H4 (cell line): ENCODE results near the gene CCR7. TPM values are rescaled to one million over a fixed set of nuclear protein-coding genes. Genes with fewer than 3 reads are reported as not detected.
"Not testable (repeated sequence)": the region's sequence is repeated elsewhere in the genome, so short reads cannot be mapped to it uniquely, and the experiment has no call there.

Source experiments
- DNase-seq: peaks from one replicate; pipeline ENCODE4 v3.0.0-alpha.2; 2015; ENCODE audit warnings: low spot score
- total RNA-seq: library from RNA; depleted of rRNA; stranded (reverse); fragments of >200 nt; shearing (Covaris generic); gene quantifications from 2 replicates; pipeline ENCODE4 v1.2.3, GENCODE V29; 2014

The CCR7 gene
- total RNA-seq, 1 experiment from 2014 or later = not detected

DNA sequence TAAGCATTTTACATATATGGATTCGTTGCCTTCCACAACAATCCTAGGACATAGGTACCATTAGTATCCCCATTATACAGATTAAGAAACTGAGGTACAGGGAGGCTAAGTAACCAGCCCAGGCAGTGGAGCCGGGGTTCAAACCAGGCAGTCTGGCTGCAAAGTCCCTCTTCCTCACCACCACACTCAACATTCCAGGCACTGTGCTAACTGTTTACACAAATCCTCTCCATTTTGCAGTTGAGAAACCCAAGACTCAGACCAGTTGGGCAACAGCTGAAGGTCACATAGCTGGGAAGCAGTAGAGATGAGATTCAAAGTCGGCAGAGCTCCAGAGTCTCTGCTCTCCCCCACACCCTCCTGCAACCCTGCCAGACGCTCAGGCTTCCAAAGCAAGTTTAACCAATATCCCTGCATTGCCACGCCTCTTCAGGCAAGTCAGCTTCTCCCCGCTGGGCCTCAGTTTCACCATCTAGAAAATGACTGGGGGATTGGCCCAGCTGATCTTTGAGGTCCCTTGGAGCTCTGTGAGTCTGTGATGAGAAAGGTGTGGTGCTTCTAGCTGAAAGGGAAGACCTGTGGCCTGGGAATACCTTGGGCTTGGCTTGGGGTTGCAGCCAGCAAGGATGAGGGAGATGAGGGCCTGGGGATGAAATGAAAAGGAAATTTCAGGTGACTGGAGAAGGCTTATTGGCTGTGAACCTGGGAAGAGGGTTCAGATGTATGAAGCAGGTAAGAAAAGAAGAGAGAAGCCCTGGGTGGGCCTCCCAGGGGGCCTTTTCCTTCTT, 14.0 kb downstream of the CCR7 start:
- DNase-seq = peak; percentile 87

DNA sequence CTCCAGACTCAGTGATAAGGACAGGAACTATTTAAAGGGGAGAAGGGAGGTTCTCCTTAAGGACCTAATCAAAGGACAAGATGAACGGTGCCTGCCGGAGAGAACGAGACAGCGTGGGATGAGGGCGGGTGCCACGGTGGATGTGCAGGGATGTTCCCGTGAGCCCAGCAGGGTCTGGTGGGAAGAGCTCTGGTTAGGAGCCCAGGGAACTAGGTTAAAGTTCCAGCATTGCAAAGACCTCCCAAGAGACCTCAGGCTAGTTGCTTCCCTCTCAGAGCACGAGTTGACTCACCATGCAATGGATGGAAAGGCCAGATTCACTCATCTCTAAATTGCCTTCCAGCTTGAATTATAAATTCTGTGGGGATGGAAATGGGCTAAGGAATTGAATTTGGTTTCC, 14.7 kb downstream of the CCR7 start:
- peak; percentile 43 for DNase-seq

DNA sequence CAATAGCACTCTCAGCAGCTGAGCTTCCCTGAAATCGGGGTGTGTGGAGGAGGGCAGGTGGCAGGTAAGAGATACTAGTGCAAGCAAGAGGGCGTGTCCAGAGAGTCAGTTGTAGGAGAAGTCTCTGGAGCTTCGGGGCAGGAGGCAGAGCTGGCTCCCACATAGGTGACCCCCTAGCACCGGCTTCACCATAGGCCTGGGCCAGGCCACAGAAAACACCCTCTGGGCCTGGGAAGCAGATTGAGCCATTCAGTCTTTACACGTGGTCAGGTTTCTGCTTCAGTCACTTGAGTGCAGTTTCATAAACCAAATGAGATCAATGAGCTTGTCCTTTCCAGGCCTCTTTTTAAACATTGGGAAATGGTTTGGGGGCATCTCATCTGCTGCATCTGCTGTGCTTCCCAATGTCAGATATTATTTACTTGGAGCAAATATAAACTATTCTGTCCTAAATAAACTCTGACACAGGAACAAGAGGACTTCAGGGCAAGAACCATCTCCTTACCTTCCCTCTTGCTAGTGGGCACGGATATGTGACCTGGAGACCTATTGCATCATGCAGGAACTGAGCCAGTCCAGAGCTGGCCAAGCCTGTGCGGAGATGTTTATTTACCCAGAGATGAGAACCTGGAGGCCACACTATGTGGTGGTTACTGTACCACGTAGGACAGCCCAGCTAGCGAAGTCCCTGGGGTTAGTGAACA, 16.1 kb downstream of the CCR7 start:
- peak; percentile 79 for DNase-seq

DNA sequence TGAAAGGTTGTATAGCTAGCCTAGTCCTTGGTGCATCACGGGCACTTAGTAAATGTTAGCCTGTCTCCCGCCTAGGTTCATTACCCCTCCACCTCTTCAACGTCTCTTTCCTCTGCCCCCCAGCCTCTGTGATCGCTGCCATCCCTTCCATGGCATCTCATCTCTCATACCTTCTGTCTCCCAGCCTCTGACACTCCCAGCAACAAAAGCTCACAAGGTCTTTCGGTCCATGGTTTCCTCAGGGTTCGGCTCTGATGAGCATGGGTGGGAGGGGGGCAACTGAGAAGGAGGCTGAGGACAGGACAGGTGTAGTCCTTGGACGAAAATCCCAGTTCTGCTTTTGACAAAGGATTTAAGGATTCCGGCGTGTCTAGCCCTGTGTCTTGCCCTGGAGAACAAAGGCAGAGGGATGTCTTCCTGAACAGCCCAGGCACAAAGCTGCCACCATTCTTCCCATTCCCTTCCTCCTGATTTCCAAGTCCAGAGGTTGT, 16.7 kb downstream of the CCR7 start:
- no peak for DNase-seq

DNA sequence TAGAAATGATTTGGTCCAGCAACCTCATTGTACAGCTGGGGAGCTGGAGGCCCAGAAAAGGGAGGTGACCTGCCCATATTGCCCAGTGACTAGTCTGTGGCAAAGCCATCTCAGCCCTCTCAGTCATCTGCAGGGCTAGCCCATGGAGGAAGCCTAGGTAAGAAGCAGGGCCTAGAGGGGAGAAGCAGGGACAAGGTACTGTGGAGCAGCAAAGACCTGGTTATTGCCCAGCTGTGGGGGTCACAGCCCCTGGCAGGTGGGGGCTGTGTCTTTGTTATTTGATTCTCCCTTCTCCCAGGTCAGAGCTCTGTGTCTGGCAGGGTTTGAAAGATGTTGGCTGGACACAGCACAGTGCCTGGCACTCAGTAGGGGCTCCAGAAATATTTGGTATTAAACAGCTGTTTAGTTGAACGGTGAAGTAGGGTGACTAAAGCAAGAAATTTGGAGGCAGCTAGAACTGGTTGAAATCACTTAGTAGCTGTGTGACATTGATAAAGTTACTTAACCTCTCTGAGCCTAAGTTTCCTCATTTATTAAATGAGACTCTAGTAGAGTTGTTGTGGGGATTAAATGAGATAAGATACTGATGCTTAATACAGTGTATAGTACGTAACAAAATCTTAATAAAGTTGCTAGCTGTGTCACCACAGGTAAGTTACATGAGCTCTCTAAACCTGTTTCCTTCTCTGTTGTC, 17.3 kb downstream of the CCR7 start:
- DNase-seq = no peak

DNA sequence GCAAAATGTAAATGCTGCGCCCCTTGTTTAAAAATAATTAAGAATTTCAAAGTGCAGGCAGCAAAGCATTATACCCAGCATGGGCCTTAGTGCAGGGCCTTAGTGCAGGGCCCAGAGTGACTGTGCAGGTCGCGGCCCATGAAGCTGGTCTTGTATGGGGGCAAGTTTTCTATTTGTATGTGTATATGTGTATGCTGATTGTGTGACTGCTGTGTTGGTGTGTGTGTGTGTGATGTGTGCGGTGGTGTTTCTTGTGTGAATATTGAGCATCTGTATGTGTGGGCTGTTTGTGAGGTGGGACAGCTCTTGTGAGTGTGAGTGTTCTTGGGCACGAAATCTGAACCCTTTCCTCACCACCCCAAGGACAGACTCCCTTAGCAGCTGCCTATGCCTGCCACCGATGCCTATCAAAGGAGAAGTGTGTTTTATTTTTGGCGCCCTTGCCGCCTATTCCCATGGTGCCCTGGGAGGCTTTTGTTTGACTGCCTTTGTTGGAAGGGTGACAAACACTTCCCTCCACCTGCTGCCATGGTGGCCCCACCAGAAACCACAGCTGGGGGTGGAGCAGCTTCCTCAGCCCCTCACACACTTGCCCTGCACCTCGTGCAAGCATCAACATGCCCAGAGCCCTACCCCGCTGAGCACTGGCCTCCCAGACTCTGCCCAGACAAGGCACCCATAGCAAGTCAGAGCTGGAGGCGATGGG, 18.0 kb downstream of the CCR7 start:
- peak; percentile 57 for DNase-seq

DNA sequence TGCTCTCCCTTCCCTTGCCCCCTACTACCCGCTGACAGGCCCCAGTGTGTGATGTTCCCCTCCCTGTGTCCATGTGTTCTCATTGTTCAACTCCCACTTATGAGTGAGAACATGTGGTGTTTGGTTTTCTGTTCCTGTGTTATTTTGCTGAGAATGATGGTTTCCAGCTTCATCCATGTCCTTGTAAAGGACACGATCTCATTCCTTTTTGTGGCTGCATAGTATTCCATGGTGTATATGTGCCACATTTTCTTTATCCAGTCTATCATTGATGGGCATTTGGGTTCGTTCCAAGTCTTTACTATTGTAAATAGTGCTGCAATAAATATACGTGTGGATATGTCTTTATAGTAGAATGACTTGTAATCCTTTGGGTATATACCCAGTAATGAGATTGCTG, 18.8 kb downstream of the CCR7 start:
- DNase-seq = not testable (repeated sequence)

DNA sequence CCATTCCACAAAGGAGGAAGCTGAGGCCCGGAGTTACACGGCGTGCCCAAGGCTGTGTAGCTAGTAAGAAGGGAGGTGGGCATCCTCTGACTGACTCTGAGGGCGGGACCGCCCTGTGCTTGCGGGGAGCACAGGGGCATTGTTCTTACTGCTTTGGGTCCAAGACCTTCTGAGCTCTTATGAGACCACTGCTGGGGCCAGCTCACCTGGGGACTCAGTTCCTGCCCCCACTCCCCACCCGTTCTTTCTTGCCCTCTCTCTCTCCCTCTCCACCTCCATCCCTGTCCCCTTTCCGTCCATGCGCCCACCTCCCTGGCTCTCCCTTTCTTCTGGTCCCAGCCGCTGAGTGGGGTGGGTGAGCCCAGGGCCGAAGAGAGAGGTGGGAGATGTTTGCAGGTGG, 19.6 kb downstream of the CCR7 start:
- no peak for DNase-seq

DNA sequence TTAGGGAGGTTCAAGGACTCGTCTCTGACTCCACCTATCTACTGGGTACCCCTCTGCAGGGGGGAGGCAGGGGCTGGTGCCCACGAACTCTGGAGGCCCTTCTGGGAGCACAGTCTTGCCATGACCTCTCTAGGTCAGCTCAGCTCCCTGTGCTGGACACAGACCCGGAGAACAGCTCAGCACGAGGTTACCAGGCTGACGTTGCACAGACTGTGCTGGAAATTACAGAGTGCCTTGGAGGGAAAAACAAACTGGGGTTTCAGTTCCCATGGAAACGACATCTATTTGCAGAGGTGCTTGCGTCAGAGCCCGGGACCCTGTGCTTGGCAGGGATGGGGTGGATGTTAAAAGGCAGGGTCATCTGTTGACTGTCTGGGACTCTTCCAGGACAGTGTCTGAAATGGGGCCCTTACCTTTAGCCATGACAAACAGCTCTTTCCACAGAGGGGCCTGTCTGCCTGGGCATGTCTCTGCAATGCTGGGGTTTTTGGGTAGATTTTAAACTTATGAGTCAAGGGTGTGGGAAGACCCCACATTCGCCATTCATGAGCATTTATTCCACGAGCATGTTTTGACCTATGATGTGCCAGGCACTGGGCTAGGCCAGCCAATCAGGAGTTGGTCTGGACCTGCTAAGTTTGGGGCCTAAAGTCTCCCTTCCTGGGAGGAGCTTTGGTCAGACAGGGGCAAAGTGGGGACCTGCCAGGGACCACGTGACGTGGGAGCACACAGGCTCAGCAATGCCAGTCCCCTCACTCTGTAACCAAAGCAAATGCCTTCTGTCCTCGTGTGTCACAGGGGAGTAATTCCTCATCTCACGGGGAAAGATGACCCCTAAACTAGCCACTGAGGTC, 22.5 kb downstream of the CCR7 start:
- DNase-seq = no peak

DNA sequence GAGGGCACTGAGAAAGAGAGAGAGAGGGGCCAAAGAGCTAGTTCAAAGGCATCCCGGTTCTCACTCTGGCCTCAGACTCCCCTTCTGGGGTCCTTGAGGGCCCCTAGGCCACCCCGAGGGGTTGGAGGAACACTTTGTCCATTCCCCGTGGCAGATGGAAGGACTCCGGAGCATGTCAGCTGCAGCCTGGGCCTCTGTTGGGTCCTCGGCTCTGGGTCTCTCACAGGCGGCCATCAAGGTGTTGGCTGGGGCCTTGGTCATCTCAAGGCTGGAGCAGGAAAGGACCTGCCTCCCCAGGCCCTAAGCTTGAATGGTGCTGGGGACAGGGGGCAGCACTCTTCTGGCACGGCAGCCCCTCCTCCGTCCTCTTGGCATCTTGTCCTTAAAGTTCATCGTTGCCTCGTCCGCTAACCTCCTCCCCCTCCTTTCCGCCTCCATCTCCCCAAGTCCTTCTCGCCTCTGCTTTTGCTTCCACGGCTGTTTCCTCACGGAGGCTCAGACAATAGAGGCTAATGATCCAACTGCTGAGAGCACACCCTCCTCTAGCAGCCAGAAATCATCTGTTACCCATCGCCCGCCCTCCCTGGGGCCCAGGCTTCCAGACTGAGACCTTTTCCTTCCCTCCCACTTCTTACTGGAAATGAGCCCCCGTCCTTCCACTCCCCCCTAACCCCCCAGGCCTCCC, 23.3 kb downstream of the CCR7 start:
- no peak for DNase-seq

DNA sequence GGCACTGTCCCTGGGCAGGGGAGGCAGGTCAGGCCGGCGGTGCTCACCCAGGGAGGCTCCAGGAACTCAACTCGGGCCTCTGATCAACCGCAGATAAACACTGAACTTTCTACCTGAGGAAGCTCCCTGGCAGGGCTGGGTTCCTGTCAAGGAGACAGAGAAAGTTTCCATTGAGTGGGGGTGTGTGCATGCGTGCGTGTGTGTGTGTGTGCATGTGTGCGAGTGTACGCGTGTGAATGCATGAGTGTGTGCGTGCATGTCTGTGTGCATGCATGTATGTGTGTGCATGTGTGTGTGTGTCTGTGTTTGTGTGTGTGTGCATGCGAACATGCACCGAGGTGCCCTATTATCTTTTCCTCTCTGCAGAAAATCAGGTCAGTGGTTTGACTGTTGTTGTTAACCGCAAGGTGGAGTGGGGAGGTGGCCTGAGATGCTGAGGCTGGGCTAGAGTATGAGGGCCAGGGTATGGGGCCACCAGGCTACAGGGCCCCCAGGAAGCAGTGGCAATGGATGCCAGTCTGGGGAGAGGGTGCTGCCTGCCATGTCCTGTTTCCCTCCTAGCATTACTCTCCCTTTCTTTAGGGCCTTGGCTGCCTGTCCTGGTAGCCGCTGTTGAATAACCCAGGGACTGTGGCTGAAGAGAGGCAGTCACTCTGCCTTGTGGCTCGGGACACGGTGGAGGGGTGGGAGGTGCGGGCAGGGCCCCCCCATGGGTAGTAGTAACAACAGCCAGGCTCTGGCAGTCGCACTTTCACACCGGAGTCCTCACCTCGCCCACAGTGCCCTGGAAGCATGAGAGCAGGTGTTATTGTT, 24.0 kb downstream of the CCR7 start:
- no peak for DNase-seq

DNA sequence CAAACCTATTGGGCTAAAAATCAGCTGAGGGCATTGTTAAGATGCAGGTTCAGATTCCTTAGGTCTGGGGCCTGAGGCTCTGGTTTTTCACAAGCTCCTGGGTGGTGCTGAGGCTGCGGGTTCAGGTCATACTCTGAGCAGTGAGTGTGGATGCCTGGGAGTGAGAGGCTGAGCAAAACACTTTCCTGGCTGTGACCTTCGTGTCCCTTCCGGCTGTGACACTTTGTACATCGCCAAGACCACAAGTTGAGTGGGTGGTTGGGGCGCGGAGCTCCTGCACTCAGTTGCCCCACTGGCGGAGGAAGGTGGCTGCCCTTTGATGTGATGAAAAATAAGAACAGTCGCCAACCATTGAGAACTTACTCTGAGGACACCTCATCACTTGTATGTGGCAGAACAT, 24.8 kb downstream of the CCR7 start:
- DNase-seq = no peak

DNA sequence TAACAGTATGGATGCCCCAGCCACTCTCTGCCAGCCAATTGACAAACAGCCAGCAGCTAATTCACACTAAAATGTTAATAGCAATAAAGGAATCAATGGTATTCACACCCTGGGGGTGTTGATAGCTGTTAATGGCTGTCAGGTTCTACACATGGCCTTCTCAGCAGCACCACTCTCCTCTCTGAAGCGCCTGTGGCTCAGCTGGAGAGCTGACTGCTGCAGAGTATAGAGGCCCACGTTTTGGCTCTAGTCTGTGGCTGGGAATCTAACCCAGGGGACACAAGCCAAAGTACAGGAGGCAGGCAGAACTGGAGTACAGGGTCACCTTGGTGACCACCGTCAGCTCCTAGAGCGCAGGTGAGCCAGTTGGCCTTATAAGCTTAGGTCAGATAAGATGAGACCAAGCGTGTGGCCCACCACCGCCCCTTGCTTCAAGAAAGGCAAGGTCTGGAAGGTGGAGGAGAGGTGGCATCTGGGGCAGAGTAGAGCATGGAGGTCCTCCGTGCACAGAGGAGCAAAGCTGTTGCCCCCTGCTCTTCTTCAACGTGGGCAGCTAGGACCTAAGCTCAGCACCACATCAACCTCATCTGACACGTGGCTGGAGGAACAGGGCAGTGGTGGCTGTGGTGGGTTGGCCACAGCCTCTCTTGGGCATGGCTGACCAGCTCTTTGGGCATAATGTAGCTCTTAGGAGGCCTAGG, 25.4 kb downstream of the CCR7 start:
- no peak for DNase-seq

DNA sequence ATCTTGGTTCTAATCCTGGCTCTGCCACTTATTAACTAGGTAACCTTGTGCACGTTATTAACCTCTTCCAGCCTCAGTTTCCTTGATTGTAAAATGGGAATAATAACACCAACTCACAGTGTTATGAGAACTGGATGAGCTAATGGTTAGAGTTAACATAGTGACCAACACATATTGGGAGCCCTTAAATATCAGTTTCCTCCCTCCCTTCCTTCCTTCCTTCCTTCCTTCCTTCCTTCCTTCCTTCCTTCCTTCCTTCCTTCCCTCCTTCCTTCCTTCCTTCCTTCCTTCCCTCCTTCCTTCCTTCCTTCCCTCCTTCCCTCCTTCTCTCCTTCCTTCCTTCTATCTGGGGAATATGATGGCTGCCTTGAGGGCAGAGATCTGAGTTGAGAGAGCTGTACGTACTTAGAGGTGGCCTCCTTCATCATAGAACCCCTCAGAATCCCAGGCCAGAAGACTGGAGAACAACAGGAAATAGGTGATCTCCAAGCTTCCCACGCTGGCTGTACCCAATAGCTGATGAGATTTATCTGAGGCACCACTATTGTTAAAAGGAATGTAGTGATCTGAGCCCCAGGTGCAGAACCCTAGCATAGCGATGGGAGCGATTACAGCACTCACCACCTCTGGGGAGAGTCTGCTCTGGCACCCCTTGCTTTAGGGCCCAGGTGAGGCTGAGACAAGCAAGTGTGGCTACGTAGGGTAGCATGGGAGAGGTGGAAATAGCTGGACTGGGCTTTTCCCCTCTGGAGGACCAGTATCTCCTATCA, 26.2 kb downstream of the CCR7 start:
- no peak for DNase-seq

DNA sequence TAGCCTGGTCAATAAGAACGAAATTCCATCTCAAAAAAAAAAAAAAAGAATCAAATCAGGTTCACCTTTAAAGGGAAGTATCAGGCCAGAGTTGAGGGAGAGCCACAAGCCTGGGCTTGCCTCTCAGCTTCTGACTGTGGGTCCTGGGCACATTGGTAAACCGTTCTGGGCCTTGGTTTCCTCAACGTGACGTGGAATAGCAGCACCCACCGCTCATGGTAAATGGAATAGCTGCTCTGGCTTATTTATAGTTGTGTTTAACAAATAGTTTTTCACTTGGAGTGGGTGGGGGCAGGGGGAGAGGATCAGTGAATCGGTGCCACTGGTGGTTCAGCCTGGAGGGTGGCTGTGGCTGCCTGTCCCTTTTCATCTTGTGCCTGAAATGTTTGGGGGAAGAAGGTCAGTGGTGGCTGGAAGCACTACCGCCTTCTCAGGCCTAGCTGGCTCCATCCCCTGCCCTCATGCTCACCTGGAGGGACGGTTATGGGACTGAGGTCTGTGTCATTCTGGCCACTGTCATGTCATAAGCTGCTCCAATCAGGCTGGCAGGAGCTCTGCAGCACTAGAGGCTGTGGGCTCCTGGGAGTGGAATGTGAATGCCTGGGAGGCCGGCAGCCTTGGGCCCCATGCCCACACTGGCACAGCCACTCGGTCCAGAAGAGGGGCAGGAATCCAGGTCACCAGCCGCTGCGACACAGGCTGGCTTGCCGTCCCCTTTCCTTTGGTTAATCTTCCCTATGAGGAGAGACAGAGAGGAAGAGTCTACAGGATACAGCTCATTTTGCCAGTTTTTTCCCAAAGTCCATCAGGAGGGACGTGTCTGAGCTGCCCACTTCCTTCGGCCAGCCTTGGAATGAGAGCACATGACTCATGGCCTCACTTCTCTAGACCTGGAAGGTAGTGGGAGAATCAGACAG, 27.0 kb downstream of the CCR7 start:
- DNase-seq = no peak

DNA sequence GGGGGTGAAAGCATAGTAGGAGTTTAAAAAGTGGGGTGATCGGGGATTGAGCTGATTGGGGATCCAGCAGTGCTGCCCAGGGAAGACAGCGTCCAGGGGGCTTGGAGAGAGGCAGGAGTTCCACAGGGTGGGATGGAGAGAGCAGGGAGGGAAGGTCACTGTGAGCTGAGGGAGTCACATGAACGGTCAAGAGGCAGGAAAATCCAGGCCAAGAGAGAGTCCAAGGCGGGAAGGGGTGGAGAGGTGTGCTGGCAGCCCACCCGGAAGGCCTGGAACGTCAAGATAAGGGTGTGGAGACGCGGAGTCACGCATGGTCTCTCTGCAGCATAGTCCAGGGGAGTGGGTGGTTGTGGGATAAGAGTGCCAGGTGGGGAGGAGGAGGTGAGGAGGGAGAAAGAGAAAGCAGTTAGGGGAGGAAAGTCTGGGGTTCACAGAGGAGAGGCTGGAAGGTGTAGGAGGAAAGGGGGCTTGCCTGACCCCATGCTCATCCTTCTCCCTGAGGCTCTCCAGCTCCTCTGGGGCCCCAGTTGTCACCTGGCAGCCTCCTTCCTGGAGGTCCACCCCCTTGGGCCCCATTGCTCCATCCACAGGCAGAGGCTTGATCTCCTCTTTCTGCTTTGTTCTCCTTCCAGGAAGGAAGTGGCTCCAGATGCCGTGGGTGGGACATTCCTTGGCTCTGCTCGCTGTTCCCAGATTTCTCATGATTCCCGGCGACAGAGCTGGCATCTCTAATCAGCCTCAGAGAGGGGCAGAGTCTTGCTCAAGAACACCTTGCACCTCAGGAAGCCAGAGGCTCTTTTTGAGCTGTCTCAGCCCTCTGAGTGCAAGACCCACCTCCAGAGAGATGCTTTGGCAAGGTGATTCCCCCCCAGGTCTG, 28.7 kb downstream of the CCR7 start:
- DNase-seq = peak; percentile 74
